ENCODE measurements around the gene MTAP. TPM values are rescaled to one million over a fixed set of nuclear protein-coding genes. Genes with fewer than 3 reads are reported as not detected.
A peak's percentile ranks its signal among the peaks of the same experiment; 100 is the strongest.

The MTAP gene
- total RNA-seq, 4 donors from 2014 or later: 13.3 to 40.3 (median 27.3) TPM

- Histone ChIP-seq H3K4me1 (peaks cover 0 to 8% (median 0%) of the 10 kb centered on the region in 4 donors), H3K4me3 (no peak overlapping the region), H3K27ac (peak overlapping the region in 2 of 4 donors; percentile 59 to 66), H3K27me3 (no peaks in the 10 kb centered on the region), H3K36me3 (no peaks in the 10 kb centered on the region), H3K9me3 (no peaks in the 10 kb centered on the region)
- TF ChIP-seq CTCF (IDR thresholded peaks at IDR 0.05) (no peak), POLR2A (IDR thresholded peaks at IDR 0.05) (no peak)
- DNase-seq: no peak
Measured at GRCh38 chr9:21919377-21920362, 117.2 kb downstream of the MTAP start.

- no peaks in the 10 kb centered on the region for H3K36me3 ChIP-seq
- H3K9me3 ChIP-seq: no peaks in the 10 kb centered on the region
- DNase-seq: peak in 1 of 3 donors; percentile 54
Measured at GRCh38 chr9:21923694-21924093, 121.3 kb downstream of the MTAP start.

GRCh38 chr9:21927752-21928151 is 125.3 kb downstream of the MTAP start:
- Histone ChIP-seq H3K4me1 (peaks cover 0 to 5% (median 0%) of the 10 kb centered on the region in 4 donors), H3K9me3 (no peaks in the 10 kb centered on the region), H3K27me3 (no peaks in the 10 kb centered on the region), H3K27ac (no peak overlapping the region), H3K36me3 (no peaks in the 10 kb centered on the region), H3K4me3 (no peak overlapping the region)
- TF ChIP-seq POLR2A (IDR thresholded peaks at IDR 0.05) (no peak), CTCF (IDR thresholded peaks at IDR 0.05) (no peak)
- no peak for DNase-seq

More at GRCh38 chr9:21923694-21924093, 121.3 kb downstream of the MTAP start:
- Histone ChIP-seq H3K27ac (no peak overlapping the region), H3K4me1 (peaks cover 0 to 8% (median 0%) of the 10 kb centered on the region in 4 donors), H3K27me3 (no peaks in the 10 kb centered on the region), H3K4me3 (no peak overlapping the region)
- no peak for TF ChIP-seq POLR2A (IDR thresholded peaks at IDR 0.05)
- TF ChIP-seq CTCF (IDR thresholded peaks at IDR 0.05): no peak

GRCh38 chr9:21931428-21931827 is 129.0 kb downstream of the MTAP start:
- H3K4me1 ChIP-seq: no peaks in the 10 kb centered on the region
- H3K27me3 ChIP-seq: no peaks in the 10 kb centered on the region
- no peaks in the 10 kb centered on the region for H3K9me3 ChIP-seq
- H3K27ac ChIP-seq: no peak overlapping the region
- no peaks in the 10 kb centered on the region for H3K36me3 ChIP-seq
- no peak for DNase-seq
- no peak overlapping the region for H3K4me3 ChIP-seq
- no peak for TF ChIP-seq CTCF (IDR thresholded peaks at IDR 0.05)
- TF ChIP-seq POLR2A (IDR thresholded peaks at IDR 0.05): no peak

GRCh38 chr9:21933281-21933680 is 130.8 kb downstream of the MTAP start:
- TF ChIP-seq CTCF (IDR thresholded peaks at IDR 0.05) (no peak), POLR2A (IDR thresholded peaks at IDR 0.05) (no peak)
- H3K4me3 ChIP-seq: no peak overlapping the region
- H3K27ac ChIP-seq: no peak overlapping the region
- H3K4me1 ChIP-seq: no peaks in the 10 kb centered on the region
- no peaks in the 10 kb centered on the region for H3K27me3 ChIP-seq
- H3K9me3 ChIP-seq: no peaks in the 10 kb centered on the region
- no peaks in the 10 kb centered on the region for H3K36me3 ChIP-seq
- DNase-seq: no peak
